GM12865 (cell line): ENCODE data around the gene RAP1GAP2.

Source experiments
- DNase-seq: peaks from one replicate; pipeline ENCODE4 v3.0.0; 2010; ENCODE audit warnings: low read depth
- H3K4me3 ChIP-seq: 2 replicates; pipeline ENCODE4 v1.5.1; 2011; ENCODE audit warnings: mild to moderate bottlenecking, low read depth, low read length, control low read depth
- TF ChIP-seq, protein P1 (sequence below): IDR thresholded peaks from 2 replicates; pipeline ENCODE4 v1.5.1; 2011; ENCODE audit warnings: low read length, control low read depth, low read depth, inconsistent platforms; ENCODE audit not compliant: insufficient read depth; ENCODE audit errors: missing control alignments

The RAP1GAP2 gene

DNA sequence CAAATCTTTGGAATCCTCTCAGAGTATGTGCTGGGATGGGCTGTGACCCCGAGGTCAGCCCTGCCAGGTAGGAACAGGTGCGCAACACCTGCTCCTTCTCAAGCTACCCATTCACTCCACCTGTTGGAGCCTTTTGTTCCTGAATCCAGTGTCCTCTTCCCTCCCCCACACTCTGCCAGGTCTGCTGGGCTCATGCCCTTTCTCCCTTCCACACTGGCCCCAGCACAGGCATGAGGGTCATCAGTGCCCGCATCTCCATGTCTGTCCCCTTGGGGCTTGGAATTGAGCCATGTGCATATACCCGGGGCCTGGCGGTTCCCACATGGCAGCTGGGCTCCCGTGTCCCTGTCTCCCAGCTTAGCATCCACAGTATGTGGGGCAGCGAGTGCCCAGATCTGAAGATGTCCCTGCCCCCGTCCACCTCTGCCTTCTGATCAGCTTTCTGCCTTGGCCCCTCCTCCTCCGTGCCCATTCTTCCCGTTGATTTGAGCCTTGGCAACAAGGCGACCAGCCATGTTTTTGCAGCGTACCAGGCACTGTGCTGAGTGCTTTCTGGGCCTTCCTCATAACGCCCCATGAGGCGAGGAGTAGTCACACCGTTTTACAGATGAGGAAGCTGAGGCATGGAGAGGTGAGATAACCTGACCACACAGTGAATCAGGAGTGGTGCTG lies 102.2 kb downstream of the RAP1GAP2 start:
- no peak overlapping the region for H3K4me3 ChIP-seq
- DNase-seq: no peak
- TF ChIP-seq, protein P1, sequence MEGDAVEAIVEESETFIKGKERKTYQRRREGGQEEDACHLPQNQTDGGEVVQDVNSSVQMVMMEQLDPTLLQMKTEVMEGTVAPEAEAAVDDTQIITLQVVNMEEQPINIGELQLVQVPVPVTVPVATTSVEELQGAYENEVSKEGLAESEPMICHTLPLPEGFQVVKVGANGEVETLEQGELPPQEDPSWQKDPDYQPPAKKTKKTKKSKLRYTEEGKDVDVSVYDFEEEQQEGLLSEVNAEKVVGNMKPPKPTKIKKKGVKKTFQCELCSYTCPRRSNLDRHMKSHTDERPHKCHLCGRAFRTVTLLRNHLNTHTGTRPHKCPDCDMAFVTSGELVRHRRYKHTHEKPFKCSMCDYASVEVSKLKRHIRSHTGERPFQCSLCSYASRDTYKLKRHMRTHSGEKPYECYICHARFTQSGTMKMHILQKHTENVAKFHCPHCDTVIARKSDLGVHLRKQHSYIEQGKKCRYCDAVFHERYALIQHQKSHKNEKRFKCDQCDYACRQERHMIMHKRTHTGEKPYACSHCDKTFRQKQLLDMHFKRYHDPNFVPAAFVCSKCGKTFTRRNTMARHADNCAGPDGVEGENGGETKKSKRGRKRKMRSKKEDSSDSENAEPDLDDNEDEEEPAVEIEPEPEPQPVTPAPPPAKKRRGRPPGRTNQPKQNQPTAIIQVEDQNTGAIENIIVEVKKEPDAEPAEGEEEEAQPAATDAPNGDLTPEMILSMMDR: no peak

DNA sequence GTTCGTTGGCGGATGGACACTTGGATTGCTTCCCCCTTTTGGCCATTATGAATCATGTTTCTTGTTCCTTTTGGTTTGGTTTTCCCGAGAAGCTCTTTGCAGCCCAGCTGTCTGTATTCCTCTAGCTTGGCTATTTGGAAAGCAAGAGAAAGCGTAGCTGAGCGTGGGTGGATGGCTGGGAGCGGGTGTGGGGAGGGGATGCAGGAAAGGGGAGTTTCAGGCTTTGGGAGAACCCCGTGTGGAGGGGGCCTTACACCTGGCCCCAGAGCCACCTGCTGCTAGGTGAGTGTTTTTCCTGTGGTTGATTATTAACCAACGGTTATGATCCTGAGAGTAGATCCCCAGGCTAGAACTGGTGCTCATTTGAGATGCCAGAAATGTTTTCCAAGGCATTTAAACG lies 103.7 kb downstream of the RAP1GAP2 start:
- TF ChIP-seq, protein P1: no peak
- no peak for DNase-seq
- H3K4me3 ChIP-seq: no peak overlapping the region

DNA sequence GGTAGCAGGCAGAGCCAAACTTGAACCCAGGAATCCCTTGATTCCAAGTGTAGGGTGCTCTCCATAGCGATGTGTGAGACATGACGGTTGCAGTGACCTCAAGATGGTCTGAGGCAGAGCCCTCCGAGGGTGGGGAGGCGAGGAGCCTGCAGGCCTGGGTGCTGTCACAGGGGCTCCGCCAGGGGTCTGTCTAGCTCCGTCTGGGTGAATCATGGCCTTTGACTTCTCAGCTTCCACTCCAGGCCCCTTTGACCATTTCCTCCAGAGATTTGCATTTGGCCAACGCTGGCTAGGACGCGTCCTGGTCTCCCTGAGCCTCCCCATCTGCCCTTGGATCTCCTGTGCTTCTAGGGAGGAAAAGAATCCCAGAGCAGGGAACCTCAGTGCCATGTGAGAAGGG lies 104.6 kb downstream of the RAP1GAP2 start:
- no peak for DNase-seq
- TF ChIP-seq, protein P1: no peak
- no peak overlapping the region for H3K4me3 ChIP-seq

DNA sequence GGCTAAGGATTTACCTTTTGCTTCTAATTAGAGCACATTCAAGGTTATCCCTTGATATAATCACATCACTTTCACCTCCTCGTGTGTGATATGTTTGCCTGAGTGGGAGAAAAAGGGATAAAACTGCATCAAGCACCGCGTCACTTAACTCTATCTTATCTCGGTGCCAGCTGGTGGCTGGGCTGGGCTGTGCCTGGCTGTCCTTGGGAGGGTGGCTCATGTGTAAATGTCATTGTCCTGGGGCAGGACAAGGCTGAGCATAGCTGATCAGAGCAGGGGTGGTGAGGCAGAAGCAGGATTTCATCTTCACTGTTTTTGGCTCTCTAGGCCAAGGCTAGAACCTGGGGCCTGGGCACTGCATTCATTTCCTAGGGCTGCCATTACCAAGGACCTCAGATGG lies 105.3 kb downstream of the RAP1GAP2 start:
- no peak overlapping the region for H3K4me3 ChIP-seq
- DNase-seq: no peak
- TF ChIP-seq, protein P1: no peak

DNA sequence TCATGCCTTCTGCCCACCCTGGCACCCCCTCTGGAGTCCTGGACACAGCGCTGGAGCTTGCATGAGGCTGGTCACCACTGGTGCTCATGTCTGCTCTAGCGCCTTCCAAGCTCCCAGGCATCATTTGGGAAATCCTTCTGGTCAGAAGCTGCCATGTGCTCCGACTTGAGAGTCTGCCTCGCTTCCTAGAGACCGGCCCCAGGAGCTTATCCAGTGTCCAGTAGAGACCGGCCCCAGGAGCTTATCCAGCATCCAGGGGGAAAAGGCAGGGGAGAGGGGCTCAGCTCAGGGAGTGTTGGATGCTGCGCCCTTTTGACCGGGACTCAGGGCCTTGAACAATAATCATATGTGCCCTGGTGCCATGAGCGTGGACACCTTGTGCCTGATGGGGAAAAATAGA lies 106.3 kb downstream of the RAP1GAP2 start:
- DNase-seq: no peak
- no peak overlapping the region for H3K4me3 ChIP-seq
- TF ChIP-seq, protein P1: no peak

DNA sequence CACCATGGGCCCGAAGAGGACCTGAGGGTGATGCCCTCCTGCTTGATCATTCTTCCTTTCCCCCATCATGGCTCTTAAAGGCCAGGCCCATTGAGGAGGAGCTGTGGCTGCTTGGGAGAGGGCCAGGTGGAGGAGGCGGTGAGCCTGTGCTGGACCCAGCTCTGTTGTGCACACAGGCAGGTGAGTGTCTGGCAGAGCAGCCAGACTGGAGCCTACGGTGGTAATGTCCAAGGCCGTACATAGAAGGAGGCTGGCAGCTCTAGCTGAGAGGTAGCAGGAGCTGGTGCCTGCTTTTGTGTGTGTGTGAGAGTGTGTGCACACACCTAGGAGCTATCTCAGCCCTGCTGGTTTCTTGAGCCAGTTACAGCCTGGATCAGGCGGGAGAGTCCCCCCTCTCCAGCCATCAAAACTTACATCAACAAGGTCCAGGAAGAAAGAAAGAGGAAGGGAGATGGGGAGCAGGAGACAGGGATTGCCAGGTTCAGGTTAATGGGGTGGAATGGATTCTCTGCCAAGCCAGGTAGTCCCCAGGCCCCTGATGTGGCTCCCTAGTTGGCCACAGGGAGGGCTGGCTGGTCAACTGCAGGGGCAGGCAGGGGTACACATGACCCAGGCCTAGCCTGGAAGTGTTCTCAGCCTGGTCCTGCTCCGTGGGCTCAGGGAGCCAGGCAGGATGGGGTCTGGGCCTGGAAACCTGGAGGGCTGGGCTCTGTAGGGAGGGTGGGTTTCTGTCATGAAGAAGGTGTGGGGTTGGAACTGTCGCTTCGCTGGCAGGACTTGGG lies 107.1 kb downstream of the RAP1GAP2 start:
- TF ChIP-seq, protein P1: no peak
- no peak for DNase-seq

More for the DNA sequence above, 107.1 kb downstream of the RAP1GAP2 start:
- H3K4me3 ChIP-seq: no peak overlapping the region
